ENCODE results near the gene CLUH.

Gene CLUH, protein sequence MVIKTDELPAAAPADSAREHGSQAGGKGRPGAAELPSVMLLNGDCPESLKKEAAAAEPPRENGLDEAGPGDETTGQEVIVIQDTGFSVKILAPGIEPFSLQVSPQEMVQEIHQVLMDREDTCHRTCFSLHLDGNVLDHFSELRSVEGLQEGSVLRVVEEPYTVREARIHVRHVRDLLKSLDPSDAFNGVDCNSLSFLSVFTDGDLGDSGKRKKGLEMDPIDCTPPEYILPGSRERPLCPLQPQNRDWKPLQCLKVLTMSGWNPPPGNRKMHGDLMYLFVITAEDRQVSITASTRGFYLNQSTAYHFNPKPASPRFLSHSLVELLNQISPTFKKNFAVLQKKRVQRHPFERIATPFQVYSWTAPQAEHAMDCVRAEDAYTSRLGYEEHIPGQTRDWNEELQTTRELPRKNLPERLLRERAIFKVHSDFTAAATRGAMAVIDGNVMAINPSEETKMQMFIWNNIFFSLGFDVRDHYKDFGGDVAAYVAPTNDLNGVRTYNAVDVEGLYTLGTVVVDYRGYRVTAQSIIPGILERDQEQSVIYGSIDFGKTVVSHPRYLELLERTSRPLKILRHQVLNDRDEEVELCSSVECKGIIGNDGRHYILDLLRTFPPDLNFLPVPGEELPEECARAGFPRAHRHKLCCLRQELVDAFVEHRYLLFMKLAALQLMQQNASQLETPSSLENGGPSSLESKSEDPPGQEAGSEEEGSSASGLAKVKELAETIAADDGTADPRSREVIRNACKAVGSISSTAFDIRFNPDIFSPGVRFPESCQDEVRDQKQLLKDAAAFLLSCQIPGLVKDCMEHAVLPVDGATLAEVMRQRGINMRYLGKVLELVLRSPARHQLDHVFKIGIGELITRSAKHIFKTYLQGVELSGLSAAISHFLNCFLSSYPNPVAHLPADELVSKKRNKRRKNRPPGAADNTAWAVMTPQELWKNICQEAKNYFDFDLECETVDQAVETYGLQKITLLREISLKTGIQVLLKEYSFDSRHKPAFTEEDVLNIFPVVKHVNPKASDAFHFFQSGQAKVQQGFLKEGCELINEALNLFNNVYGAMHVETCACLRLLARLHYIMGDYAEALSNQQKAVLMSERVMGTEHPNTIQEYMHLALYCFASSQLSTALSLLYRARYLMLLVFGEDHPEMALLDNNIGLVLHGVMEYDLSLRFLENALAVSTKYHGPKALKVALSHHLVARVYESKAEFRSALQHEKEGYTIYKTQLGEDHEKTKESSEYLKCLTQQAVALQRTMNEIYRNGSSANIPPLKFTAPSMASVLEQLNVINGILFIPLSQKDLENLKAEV (N-terminal part only)

DNA sequence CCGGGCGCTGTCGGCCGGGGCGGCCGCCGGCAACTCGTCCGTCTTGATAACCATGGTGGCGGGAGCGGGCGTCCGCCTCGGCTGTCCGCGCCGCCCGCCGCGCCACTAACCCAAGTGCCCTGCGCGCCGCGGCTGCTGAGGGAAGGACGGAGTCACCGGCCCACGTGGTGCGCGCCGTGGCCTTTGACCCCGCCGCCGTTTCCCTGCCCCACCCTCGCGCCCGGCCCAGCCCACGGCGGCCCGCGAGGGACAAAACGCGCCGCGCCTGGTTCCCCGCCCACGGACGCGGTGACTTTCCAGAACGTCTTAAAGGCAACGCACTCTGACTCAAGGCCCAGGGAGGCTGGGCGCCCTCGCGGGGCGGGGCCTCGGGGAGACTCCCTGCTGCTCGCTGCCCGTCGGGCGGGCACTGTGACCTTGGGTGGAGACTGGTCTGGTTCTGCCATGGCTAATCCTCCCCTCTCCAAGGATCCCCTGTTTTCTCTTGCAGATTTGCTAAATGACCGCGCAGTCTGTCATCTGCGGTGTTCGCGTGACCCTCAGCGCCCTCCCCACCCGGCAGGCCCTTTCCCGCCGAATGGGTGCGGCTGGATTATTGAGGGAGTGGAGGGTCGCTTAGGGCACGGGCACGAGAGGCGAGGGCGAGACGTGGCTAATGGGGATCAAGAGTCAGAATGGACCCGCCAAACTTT is at the start of gene CLUH:
TSS of gene CLUH (minus strand) at position 157 of the 692 bp plus-strand sequence. CDS start at position 54, 103 bp downstream.
- DNase-seq, result peak; percentile 91

GRCh38 chr17:2758870-2759269 is 47.3 kb upstream of the CLUH start:
- no peak for DNase-seq

DNA sequence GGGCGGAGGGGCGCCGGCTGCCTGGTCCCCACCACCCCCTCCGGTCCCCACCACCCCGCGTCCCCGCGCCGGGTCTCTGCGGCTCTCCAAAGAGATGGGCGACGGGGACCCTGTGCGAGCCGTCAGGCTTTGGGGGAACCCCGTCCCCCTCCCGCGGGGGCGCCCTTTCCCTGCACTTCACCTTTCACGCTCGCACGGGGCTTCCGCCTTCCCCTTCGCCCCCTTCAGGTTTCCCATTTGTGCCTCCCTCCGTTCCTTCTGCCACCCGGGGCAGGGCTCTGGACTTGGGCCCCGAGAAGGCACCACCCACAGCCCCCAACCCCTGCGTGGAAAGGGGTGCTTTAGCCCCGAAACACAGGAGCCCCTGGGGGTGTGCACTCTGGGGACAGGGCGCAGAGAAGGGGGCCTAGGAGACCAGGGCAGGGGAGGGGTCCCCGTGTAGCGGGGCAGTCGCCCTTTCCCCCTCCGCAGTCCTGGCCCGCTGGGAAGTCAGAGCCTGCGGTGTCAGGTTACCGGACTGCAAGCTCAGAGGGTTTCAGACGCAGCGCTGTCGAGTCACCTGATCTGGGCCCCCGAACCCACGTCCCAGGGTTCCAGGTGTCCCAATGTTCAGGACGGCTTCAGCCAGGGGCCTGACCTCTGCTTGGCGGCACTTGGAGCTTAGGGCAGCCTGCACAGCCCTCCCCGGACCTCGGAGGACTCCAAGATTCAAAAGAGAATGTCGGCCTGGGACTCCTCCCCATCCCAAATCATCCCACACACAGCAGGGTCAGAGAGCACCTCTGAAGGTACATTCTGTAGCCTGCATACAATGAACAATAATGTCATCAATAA is 44.5 kb upstream of the CLUH start:
- DNase-seq, result no peak

- DNase-seq, result no peak
Observed at GRCh38 chr17:2751491-2751890, 39.9 kb upstream of the CLUH start.

GRCh38 chr17:2750721-2751120 is 39.2 kb upstream of the CLUH start:
- no peak for DNase-seq

GRCh38 chr17:2749784-2750181 is 38.2 kb upstream of the CLUH start:
- peak; percentile 53 for DNase-seq

- DNase-seq, result no peak
Observed at GRCh38 chr17:2749058-2749783, 37.7 kb upstream of the CLUH start, which contains the start of gene CCDC92B. Gene CCDC92B, minus strand, starts transcription at chr17:2749652. Its CDS starts 14,507 bp downstream, at chr17:2735145.

DNA sequence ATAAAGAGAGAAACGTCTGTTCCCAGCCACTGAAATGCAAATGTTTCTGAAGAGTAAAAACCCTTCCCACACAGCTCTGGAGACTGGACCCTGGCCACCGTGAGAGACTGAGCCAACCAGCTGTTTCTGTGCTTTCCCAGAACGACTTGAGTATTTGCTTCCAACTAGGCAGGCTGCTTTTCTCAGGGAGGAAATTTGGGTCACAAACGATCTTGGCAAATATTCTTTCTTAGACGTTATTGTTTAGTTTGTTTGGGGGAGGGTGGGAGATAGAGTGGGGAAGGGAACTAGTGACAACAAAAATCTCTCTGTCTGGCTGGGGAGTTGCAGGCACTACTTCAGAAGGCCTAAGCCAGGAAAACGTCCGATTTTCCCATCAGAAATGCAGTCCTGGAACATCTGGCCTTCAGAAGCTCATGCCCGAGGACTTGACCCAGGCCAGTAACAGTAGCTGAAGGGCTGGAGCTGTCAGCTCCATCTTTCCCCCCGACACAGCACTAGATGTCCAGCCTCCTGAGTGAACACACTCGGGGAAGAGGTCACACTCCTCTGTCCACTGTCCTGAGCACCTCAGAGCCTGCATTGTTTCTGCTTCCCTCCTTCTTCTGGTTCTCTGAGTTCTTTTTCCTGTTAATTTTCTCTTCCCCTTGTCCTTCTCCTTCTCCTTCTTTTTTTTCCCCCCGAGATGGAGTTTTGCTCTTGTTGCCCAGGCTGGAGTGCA is 33.9 kb upstream of the CLUH start:
- no peak for DNase-seq

- no peak for DNase-seq
Observed at GRCh38 chr17:2737693-2738092, 26.1 kb upstream of the CLUH start.

DNA sequence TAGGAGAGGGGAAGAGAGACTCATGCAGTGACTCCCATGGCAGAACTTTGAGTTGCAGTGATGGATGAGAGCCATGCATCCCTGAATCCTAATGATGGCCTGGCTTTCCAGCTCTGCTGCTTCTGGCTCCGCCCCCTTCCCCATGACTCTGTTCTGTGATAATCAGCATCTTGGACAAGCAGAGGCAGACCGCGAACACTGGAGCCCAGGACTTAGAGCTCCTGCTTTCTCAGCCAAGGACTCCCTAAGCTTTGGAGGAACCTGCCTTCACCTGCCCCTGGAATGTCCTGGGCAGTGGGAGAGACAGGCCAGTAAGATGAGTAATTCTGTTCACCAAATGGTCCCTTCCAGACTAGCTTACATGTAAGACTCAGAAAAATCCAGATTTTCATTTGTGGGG is 25.4 kb upstream of the CLUH start:
- no peak for DNase-seq

GRCh38 chr17:2735896-2736295 is 24.3 kb upstream of the CLUH start:
- DNase-seq, result no peak

DNA sequence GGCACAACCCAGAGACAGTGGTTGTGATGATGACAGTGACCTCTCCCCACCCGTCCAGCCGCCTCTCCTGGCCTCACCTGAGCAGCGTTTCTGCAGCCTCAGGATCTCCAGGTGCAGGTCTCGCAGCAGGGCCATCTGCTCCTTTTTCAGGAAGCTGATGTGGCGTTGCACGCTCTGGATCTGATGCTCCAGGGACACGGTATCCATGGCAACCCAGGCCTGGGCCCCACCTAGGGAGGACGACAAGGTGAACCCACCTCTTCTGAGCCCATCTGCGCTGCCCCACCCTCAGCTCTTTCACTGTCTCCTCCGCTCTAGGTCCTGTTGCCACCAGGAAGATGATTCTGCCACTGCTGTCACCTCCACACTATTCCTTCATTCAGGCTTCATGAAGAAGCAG is 23.4 kb upstream of the CLUH start:
- no peak for DNase-seq

GRCh38 chr17:2731807-2732206 is 20.2 kb upstream of the CLUH start:
- no peak for DNase-seq

GRCh38 chr17:2730764-2731353 is 19.3 kb upstream of the CLUH start:
- DNase-seq, result no peak

DNA sequence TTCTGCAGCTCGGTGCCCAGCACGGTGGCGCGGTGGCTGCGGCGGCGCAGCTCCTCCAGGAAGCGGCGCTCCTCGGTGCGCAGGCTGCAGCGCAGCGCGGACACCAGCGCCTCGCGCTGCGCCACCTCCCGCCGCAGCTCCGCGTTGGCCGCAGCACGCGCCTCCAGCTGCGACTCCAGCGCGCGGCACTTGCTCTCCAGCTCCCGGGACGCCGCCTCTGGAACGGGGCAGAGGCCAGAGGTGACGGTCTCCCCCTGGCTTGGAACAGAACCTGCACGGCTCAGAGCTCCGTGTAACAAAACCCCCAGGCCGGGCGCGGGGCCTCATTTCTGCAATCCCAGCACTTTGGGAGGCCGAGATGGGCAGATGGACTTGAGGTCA is 13.2 kb upstream of the CLUH start:
- DNase-seq, result no peak

DNA sequence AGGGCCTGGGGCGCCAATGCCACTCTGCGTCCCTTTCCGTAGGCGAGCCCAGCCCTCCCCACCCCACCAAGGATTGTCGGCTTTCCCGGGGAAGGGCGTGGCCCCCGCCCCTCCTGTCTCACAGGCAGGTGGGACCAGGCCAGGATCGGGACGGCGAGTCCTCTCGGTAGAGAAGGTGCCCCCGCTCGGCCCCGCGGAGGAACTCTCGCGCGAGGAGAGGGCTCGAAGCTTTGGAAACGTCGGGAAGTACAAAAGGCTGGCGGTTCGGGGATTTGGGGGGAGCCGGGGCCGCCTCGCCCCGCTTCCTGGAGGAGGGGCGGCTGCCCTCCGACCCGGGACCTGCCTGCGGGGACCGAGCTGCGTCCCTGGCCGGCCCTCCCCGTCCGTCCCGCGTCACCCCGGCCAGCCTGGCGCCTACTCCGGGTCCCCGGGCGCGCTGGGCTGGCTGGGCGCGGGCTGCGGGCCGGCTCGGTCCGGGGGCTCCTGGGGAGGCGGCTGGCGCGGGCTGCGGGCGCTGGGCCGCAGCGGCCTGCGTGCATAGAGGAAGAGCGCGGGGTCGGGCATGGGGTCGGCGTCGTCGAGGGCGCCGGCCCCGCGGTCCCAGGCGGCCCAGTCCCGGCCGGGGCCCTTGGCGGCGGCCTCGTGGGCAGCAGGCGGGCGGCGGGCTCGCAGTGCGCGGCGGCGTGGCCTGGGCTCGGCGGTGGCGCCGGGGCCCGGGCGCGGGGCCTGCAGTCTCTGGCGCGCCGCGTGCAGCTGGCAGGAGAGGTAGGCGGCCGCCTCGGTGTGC is 12.6 kb upstream of the CLUH start:
- no peak for DNase-seq

- no peak for DNase-seq
Observed at GRCh38 chr17:2723505-2723996, 12.0 kb upstream of the CLUH start.

GRCh38 chr17:2722611-2723010 is 11.0 kb upstream of the CLUH start:
- DNase-seq, result no peak

GRCh38 chr17:2721603-2722002 is 10.0 kb upstream of the CLUH start:
- no peak for DNase-seq
